AG04449 (cell line): ENCODE data around the gene OR7D4.

Experiments used
- CTCF ChIA-PET: fragments of 350-600 bp; formaldehyde crosslinking; extraction: SDS; loops from one replicate; lab custom pipeline; 2021; ENCODE audit warnings: antibody characterized with exemption; lab: Yijun Ruan, JAX
- POLR2A ChIA-PET: fragments of 400-600, 350-600 bp; formaldehyde crosslinking; extraction: SDS; loops from one replicate; lab custom pipeline; 2020; ENCODE audit warnings: antibody characterized with exemption, inconsistent platforms; lab: Yijun Ruan, JAX
- DNase-seq: peaks from one replicate; pipeline ENCODE4 v3.0.0-alpha.2; 2010; ENCODE audit warnings: low read depth, low spot score
- H3K4me3 ChIP-seq: 2 replicates; pipeline ENCODE4 v1.5.1; 2011; ENCODE audit warnings: low read depth, mild to moderate bottlenecking, control low read depth, low read length
- TF ChIP-seq, protein P1 (sequence below): IDR thresholded peaks from one replicate; pipeline ENCODE4 v1.5.1; 2011; ENCODE audit warnings: mild to moderate bottlenecking, moderate library complexity, low read length, control low read depth, inconsistent platforms; ENCODE audit not compliant: insufficient read depth; ENCODE audit errors: missing control alignments

Gene OR7D4

DNA sequence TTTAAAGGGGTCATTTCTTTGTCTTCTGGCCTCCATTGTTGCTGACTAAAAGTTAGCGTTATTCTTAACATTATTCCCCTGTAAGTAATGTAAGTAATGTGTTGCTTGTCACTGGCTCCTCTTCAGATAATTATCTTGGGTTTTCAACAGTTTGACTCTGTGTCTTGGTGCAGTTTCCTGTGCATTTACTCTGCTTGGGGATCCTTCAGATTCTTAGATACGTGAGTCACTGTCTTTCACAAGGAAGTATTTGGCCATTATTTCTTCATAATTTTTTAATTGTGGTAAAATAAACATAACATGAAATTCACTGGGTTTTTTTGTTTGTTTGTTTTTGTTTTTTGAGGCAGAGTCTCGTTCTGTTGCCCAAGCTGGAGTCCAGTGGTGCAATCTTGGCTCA is 54.1 kb downstream of the OR7D4 start:
- ChIA-PET CTCF (no interaction called here), POLR2A (no interaction called here)
- no peak for DNase-seq
- H3K4me3 ChIP-seq, result no peak overlapping the region
- TF ChIP-seq, protein P1, sequence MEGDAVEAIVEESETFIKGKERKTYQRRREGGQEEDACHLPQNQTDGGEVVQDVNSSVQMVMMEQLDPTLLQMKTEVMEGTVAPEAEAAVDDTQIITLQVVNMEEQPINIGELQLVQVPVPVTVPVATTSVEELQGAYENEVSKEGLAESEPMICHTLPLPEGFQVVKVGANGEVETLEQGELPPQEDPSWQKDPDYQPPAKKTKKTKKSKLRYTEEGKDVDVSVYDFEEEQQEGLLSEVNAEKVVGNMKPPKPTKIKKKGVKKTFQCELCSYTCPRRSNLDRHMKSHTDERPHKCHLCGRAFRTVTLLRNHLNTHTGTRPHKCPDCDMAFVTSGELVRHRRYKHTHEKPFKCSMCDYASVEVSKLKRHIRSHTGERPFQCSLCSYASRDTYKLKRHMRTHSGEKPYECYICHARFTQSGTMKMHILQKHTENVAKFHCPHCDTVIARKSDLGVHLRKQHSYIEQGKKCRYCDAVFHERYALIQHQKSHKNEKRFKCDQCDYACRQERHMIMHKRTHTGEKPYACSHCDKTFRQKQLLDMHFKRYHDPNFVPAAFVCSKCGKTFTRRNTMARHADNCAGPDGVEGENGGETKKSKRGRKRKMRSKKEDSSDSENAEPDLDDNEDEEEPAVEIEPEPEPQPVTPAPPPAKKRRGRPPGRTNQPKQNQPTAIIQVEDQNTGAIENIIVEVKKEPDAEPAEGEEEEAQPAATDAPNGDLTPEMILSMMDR, result no peak

DNA sequence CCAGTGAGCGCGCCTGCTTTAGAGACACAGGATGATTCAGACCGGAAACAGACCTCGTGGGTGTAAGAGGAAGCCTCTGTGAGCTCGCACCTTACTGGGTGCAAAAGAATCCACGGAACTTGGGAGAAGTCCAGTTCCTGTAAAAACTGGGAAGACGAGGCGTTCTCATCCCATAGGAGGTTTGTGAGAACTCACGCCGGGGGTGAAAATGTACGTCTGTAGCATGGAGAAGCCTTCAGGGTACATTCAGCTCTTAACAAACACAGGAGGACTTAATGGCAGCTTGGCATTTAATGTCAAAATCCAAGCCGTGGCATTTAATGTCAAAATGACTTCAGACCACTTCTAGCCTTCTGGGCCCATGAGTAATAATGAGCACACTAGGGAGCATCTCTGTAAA is 58.0 kb downstream of the OR7D4 start:
- TF ChIP-seq, protein P1, result no peak
- H3K4me3 ChIP-seq, result no peak overlapping the region
- CTCF ChIA-PET, result no interaction called here
- POLR2A ChIA-PET, result no interaction called here
- no peak for DNase-seq
